ENCODE results near the gene MED28. TPM values are rescaled to one million over a fixed set of nuclear protein-coding genes. Genes with fewer than 3 reads are reported as not detected.

MED28 gene
- total RNA-seq, 2 experiments from 2014 or later = 52.3 to 59.5 TPM

DNA sequence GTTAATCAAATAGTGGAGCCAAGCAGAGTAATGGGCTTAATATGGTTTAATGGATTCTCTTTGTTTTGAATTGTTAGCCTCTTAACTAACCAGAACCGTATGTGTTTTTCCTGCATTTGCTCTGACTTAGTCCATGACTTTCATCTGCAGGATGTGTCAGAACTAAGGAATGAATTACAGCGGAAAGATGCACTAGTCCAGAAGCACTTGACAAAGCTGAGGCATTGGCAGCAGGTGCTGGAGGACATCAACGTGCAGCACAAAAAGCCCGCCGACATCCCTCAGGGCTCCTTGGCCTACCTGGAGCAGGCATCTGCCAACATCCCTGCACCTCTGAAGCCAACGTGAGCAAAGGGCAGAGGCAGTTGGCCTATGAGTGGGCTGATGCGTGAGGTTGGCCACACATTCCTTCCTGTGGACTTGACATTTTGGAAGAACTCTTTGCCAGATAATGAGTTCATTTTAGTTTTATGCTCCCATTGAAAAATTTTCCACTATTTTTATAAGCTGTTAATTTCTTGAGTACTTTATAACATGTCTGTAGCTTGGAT is 9.1 kb downstream of the MED28 start:
- DNase-seq = no peak
- Mint-ChIP-seq H3K9me3 (no peaks in the 10 kb centered on the region), H3K27ac (peak overlapping the region; percentile 24), H3K27me3 (ENCODE audit: low read depth) (no peaks in the 10 kb centered on the region), H3K4me1 (ENCODE audit: low read depth) (peaks cover 17% of the 10 kb centered on the region), H3K36me3 (ENCODE audit: low read depth) (peaks cover 56% of the 10 kb centered on the region), H3K4me3 (no peak overlapping the region)
- intact Hi-C loops (cut with micrococcal nuclease) = no loop called here
- CTCF ChIA-PET = interaction anchor here (0.7 kb wide), 1 partner anchor 13 kb away, joined by 3 read pairs; no protein-coding TSS in a partner anchor

DNA sequence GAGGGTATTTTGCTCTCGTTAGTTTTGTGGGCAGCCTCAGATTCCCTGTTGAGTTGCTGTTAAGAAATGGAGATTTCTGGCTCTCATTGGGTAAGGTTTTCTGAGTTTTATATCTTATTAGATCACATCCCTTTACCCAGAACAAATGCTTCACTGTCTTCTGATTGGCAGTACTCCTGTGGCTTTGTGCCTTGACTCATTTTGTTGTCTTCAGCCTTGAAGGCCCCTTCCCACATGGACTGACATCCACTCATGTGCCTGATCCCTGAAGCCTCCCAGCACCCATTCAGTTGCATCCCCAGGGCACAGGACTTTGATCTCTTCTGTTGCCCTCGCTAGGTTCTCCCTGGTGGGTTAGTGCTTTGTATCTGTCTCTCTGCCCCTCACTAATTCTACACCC is 10.4 kb downstream of the MED28 start:
- no peak overlapping the region for H3K4me3 Mint-ChIP-seq
- H3K4me1 Mint-ChIP-seq (ENCODE audit: low read depth) = peaks cover 10% of the 10 kb centered on the region
- H3K9me3 Mint-ChIP-seq = no peaks in the 10 kb centered on the region
- no peaks in the 10 kb centered on the region for H3K27me3 Mint-ChIP-seq (ENCODE audit: low read depth)
- DNase-seq = no peak
- H3K36me3 Mint-ChIP-seq (ENCODE audit: low read depth) = peaks cover 50% of the 10 kb centered on the region
- no peak overlapping the region for H3K27ac Mint-ChIP-seq
- CTCF ChIA-PET = no interaction called here
- intact Hi-C loops (cut with micrococcal nuclease) = no loop called here

DNA sequence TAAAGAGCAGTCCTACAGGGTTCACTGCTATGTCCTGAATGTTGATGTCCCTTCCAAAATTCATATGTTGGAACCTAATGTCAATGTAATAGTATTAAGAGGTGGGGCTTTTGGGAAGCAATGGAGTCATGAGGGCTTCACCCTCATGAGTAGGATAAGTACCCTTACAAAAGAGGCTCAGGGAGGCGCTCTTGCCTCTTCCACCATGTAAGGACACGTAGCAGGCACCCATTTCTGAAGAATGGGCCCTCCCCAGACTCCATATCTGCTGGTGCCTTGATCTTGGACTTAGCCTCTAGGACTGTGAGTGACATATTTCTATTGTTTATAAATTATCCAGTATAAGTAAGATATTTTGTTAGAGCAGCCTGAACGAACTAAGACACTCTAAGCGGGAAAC is 15.8 kb downstream of the MED28 start:
- Mint-ChIP-seq H3K4me1 (ENCODE audit: low read depth) (peaks cover 6% of the 10 kb centered on the region), H3K27me3 (ENCODE audit: low read depth) (no peaks in the 10 kb centered on the region), H3K36me3 (ENCODE audit: low read depth) (peaks cover 38% of the 10 kb centered on the region), H3K4me3 (no peak overlapping the region), H3K9me3 (no peaks in the 10 kb centered on the region), H3K27ac (no peak overlapping the region)
- intact Hi-C loops (cut with micrococcal nuclease) = no loop called here
- CTCF ChIA-PET = interaction anchor here (1.1 kb wide), 1 partner anchor 81 kb away, joined by 5 read pairs; no protein-coding TSS in a partner anchor
- DNase-seq = no peak

DNA sequence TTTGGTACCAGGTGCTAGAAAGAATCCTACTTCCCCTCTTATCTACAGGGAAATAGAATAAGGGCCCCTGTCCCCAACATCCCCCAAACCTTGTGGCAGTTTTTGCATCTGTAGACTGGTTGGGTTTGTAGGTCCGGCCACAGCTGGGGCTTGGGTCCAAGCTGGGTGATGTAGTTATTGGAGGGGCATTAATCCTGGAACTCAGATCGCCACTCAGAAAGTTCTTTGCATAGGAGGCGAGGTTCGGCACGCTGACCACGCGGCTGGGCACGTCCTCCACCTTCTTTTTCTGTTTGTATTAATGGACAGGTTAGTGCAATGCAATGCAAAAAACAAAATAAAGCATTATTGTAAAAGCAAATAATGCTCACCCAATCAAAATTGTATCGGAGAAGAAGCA is 19.2 kb downstream of the MED28 start:
- Mint-ChIP-seq H3K27me3 (ENCODE audit: low read depth) (no peaks in the 10 kb centered on the region), H3K27ac (no peak overlapping the region), H3K9me3 (no peaks in the 10 kb centered on the region), H3K4me1 (ENCODE audit: low read depth) (peaks cover 3% of the 10 kb centered on the region), H3K36me3 (ENCODE audit: low read depth) (peaks cover 19% of the 10 kb centered on the region), H3K4me3 (no peak overlapping the region)
- CTCF ChIA-PET = interaction anchor here (0.7 to 6.1 kb wide), 3 partner anchors 81 to 85 kb away, joined by 3 to 53 read pairs (median 8); no protein-coding TSS in a partner anchor
- intact Hi-C loops (cut with micrococcal nuclease) = no loop called here
- no peak for DNase-seq

DNA sequence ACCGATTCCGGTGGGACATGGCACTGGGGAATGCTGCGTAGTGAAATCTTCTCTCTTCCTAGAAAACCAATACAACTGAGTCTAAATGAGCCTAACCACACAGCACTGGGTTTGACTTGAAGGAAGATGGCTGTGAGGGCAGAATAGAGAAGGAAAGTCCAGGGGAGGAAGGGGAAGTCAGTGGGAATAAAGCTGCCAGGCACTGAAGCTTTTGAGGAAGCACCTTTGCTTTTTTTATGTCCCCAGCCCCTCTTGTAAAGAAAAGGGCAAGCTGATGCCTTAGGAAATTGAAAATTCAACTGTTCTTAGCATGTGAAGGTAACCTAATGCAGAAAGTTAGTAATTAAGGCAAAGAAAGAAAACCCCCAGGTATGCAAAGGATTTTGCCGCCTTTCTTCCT is 20.6 kb downstream of the MED28 start:
- no peak for DNase-seq
- Mint-ChIP-seq H3K27me3 (ENCODE audit: low read depth) (no peaks in the 10 kb centered on the region), H3K36me3 (ENCODE audit: low read depth) (peaks cover 16% of the 10 kb centered on the region), H3K9me3 (no peaks in the 10 kb centered on the region), H3K4me1 (ENCODE audit: low read depth) (no peaks in the 10 kb centered on the region), H3K27ac (peak overlapping the region; percentile 50), H3K4me3 (no peak overlapping the region)
- CTCF ChIA-PET = interaction anchor here (3.0 to 6.1 kb wide), 2 partner anchors 21 to 87 kb away, joined by 19 to 53 read pairs; partner anchors contain the start of gene MED28
- intact Hi-C loops (cut with micrococcal nuclease) = loop anchor here (5.0 kb wide), 1 partner anchor 957 kb away; no protein-coding TSS in a partner anchor

DNA sequence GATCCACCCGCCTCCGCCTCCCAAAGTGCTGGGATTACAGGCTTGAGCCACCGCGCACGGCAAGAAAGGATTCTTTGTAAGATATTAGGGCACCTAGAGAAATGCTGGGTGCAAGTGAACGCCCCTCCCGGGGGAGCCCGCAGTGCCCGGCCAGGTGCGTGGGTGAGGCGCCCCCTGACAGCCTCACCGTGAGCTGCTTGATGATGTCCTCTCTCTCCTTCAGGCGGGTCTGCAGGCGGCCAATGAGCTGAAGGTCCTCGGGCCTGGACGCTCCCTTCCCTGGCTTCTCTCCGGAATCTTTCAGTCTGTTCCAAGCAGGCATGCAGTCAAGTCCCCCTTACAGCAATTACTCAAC is 21.9 kb downstream of the MED28 start:
- Mint-ChIP-seq H3K4me3 (no peak overlapping the region), H3K36me3 (ENCODE audit: low read depth) (peaks cover 14% of the 10 kb centered on the region), H3K9me3 (no peaks in the 10 kb centered on the region), H3K27ac (no peak overlapping the region), H3K4me1 (ENCODE audit: low read depth) (no peaks in the 10 kb centered on the region), H3K27me3 (ENCODE audit: low read depth) (no peaks in the 10 kb centered on the region)
- no peak for DNase-seq
- intact Hi-C loops (cut with micrococcal nuclease) = loop anchor here (1.0 to 5.0 kb wide), 4 partner anchors 58 to 956 kb away; no protein-coding TSS in a partner anchor
- CTCF ChIA-PET = interaction anchor here (0.7 to 6.1 kb wide), 15 partner anchors 9 to 174 kb away, joined by 3 to 53 read pairs (median 4); partner anchors contain the start of genes DCAF16 and MED28

DNA sequence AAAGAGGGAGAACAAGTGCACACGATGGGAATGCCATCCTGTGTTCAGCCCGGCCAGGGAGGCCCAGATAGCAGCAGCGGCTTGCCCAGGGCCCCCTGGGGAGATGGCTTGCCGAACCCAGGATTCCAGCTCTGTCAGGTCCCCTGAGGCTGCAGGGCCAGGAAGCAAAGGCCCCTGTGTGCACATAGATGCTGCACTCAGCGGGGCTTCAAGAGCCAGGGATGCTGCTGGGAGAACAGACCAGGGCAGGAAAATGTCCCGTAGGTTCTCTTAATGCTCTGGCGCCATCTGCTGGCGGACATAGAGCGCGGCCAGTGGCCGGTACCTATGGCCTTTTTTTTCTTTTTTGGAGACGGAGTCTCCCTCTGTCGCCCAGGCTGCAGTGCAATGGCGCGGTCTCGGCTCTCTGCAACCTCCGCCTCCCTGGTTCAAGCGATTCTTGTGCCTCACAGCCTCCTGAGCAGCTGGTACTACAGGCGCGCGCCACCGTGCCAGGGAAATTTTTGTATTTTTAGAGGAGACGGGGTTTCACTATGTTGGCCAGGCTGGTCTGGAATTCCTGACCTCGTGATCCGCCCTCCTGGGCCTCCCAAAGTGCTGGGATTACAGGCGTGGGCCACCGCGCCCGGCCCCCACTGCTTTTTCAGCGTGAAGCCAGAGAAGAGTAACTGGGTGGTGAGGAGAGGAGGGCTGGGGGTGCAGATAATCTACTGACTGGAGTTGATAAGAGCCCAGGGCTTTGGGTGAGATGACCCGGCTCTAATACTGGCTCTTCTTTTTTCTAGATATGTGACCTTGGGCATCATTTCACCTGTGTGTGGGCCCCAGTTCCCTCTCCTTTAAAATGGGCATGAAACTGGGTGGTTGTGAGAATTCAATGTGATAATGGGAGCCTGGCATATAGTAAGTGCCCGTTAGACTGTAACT is 22.5 kb downstream of the MED28 start:
- CTCF ChIA-PET = interaction anchor here (0.6 to 6.1 kb wide), 16 partner anchors 9 to 162 kb away, joined by 3 to 53 read pairs (median 4); partner anchors contain the start of gene MED28
- H3K36me3 Mint-ChIP-seq (ENCODE audit: low read depth) = peaks cover 12% of the 10 kb centered on the region
- H3K4me1 Mint-ChIP-seq (ENCODE audit: low read depth) = no peaks in the 10 kb centered on the region
- H3K27me3 Mint-ChIP-seq (ENCODE audit: low read depth) = no peaks in the 10 kb centered on the region
- no peaks in the 10 kb centered on the region for H3K9me3 Mint-ChIP-seq
- DNase-seq = peak; percentile 82
- intact Hi-C loops (cut with micrococcal nuclease) = loop anchor here (1.0 to 5.0 kb wide), 4 partner anchors 59 to 955 kb away; no protein-coding TSS in a partner anchor
- H3K27ac Mint-ChIP-seq = no peak overlapping the region
- no peak overlapping the region for H3K4me3 Mint-ChIP-seq

DNA sequence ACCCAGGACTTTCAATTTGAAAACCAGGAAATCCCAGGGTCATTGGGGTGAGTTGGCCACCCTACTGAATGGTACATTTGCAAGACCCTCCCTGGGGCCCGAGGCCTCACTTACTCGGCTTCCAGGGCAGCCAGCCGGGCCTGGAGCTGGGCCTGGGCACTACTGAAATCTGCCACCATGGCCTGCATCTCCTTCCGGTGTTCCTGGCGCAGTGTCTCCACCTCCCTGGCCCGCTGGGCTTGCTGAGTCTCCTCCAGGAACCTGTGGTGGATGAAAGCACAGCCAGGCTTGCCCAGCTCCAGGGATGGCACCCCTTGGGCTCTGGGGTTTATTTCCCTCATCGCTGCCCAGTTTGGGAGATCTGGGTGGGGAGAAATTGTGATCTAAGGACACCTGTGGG is 24.7 kb downstream of the MED28 start:
- intact Hi-C loops (cut with micrococcal nuclease) = loop anchor here (5.0 kb wide), 1 partner anchor 953 kb away; no protein-coding TSS in a partner anchor
- H3K4me1 Mint-ChIP-seq (ENCODE audit: low read depth) = no peaks in the 10 kb centered on the region
- peaks cover 13% of the 10 kb centered on the region for H3K36me3 Mint-ChIP-seq (ENCODE audit: low read depth)
- CTCF ChIA-PET = interaction anchor here (6.1 kb wide), 1 partner anchor 91 kb away, joined by 53 read pairs; no protein-coding TSS in a partner anchor
- no peak for DNase-seq
- no peaks in the 10 kb centered on the region for H3K27me3 Mint-ChIP-seq (ENCODE audit: low read depth)
- H3K9me3 Mint-ChIP-seq = no peaks in the 10 kb centered on the region
- H3K4me3 Mint-ChIP-seq = no peak overlapping the region
- H3K27ac Mint-ChIP-seq = no peak overlapping the region

DNA sequence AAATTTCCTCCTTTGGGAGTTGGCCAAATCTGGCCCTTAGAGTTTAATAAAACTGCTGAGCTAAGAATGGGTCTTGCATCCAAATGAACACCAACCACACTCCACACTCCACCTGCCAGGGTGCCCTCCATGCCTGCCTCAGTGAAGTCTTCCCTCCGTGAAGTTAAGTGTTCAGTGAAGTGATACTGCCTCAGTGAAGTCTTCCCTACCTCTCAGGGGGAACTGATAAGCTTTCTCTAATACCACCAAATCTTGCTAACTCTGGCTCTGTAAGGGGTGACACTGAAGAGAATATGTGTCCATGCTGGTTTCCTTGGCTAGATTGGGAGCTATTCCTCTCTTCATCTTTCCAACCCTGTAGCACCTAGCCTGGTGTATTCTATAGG is 27.9 kb downstream of the MED28 start:
- CTCF ChIA-PET = no interaction called here
- no peak for DNase-seq
- no peaks in the 10 kb centered on the region for H3K4me1 Mint-ChIP-seq (ENCODE audit: low read depth)
- H3K4me3 Mint-ChIP-seq = no peak overlapping the region
- no peaks in the 10 kb centered on the region for H3K9me3 Mint-ChIP-seq
- H3K27me3 Mint-ChIP-seq (ENCODE audit: low read depth) = no peaks in the 10 kb centered on the region
- peaks cover 7% of the 10 kb centered on the region for H3K36me3 Mint-ChIP-seq (ENCODE audit: low read depth)
- intact Hi-C loops (cut with micrococcal nuclease) = no loop called here
- no peak overlapping the region for H3K27ac Mint-ChIP-seq

DNA sequence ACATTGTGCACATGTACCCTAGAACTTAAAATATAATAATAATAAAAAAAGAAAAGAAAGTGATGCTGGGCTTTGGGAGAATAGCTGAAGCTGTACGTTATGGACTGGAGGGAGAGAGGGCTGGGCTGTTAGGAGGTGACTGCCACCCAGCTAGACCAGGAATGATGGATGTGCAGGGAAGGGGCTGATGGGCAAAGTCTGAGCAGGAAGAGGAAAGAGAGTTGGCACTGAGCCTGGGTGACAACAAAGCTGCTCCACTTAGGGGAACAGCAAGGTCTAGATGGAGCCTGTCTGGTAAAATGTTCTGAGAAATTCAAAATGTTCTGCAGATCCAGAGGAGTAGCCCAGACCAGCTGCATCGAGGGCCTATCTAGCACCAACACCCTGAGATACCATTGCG is 32.3 kb downstream of the MED28 start:
- Mint-ChIP-seq H3K27ac (no peak overlapping the region), H3K36me3 (ENCODE audit: low read depth) (peaks cover 7% of the 10 kb centered on the region), H3K4me3 (no peak overlapping the region), H3K27me3 (ENCODE audit: low read depth) (no peaks in the 10 kb centered on the region), H3K9me3 (no peaks in the 10 kb centered on the region), H3K4me1 (ENCODE audit: low read depth) (peaks cover 17% of the 10 kb centered on the region)
- DNase-seq = no peak
- intact Hi-C loops (cut with micrococcal nuclease) = no loop called here
- CTCF ChIA-PET = interaction anchor here (1.0 to 3.3 kb wide), 3 partner anchors 9 to 159 kb away, joined by 3 to 8 read pairs (median 3); no protein-coding TSS in a partner anchor

DNA sequence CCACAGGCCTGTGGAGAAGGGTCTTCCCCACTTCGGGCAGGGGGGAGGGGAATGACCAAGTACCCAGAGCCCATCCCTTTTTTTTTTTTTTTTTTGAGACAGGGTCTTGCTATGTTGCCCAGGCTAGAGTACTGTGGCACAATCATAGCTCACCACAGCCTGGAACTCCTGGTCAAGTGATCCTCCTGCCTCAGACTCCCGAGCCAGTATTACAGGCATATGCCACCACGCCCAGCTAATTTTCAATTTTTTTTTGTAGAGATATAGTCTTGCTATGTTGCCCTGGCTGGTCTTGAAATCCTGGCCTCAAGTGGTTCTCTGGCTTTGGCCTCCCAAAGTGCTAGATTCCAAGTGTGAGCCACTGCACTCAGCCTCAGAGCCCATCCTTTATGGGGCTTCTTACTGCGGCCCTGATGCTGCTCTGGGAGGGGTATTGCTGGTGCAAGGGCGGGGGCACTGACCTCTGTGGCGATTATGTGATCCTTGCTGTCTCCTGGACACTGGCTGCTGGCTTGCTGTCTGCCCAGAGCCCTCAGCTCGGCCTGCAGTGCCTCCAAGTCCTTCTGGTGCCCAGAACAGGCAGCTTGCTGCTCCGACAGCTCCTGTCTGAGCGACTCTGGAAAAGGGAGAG is 32.9 kb downstream of the MED28 start:
- CTCF ChIA-PET = interaction anchor here (1.0 to 3.3 kb wide), 3 partner anchors 10 to 159 kb away, joined by 3 to 8 read pairs (median 3); no protein-coding TSS in a partner anchor
- intact Hi-C loops (cut with micrococcal nuclease) = no loop called here
- H3K4me3 Mint-ChIP-seq = no peak overlapping the region
- H3K9me3 Mint-ChIP-seq = no peaks in the 10 kb centered on the region
- peaks cover 7% of the 10 kb centered on the region for H3K36me3 Mint-ChIP-seq (ENCODE audit: low read depth)
- H3K4me1 Mint-ChIP-seq (ENCODE audit: low read depth) = peaks cover 19% of the 10 kb centered on the region
- H3K27ac Mint-ChIP-seq = no peak overlapping the region
- no peaks in the 10 kb centered on the region for H3K27me3 Mint-ChIP-seq (ENCODE audit: low read depth)
- DNase-seq = no peak

DNA sequence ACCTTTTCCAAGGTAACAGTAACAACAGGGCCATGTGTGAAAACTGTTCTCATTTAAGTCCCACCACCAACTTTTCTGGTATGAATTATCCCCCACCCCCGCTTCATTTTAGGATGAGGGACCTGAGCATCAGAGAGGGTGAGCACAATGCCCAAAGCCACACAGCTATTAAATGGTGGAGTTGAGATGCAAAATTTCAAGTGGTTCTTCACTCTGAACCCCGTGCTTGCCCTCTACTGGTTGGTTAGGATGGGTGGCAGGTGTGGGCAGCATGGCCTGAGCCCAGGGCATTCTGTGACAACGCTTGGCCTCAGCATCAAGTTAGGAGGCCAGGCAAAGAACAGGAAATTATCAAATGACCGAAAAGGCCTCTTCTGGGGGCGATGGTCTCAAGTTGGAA is 33.5 kb downstream of the MED28 start:
- peaks cover 3% of the 10 kb centered on the region for H3K36me3 Mint-ChIP-seq (ENCODE audit: low read depth)
- intact Hi-C loops (cut with micrococcal nuclease) = no loop called here
- H3K27me3 Mint-ChIP-seq (ENCODE audit: low read depth) = no peaks in the 10 kb centered on the region
- H3K4me1 Mint-ChIP-seq (ENCODE audit: low read depth) = peaks cover 22% of the 10 kb centered on the region
- H3K27ac Mint-ChIP-seq = no peak overlapping the region
- H3K4me3 Mint-ChIP-seq = no peak overlapping the region
- no peak for DNase-seq
- no peaks in the 10 kb centered on the region for H3K9me3 Mint-ChIP-seq
- CTCF ChIA-PET = interaction anchor here (3.3 kb wide), 1 partner anchor 99 kb away, joined by 8 read pairs; no protein-coding TSS in a partner anchor
